K562 (cell line): ENCODE data around the gene MB21D2.

Experiments used
- NUFIP1 ChIP-seq: fragments of 450-650 bp; IDR thresholded peaks from 2 replicates; pipeline ENCODE4 v1.6.1; 2018; ENCODE audit not compliant: partially characterized antibody
- ZNF24 ChIP-seq: fragments of 450-650 bp; IDR thresholded peaks from 2 replicates; pipeline ENCODE4 v1.6.1; 2016

GRCh38 chr3:192845526-192845855, 72.2 kb downstream of the MB21D2 start:
- TF ChIP-seq ZNF24 (no peak), NUFIP1 (no peak)
